Stimulated activated CD4-positive, alpha-beta T cell treated with anti-CD3 and anti-CD28 coated beads, Interleukin-12 subunit alpha, Interleukin-12 subunit beta, amount 100 ng/mL, for 48 hours (primary cell): ENCODE data around the gene MBOAT1.

ENCODE experiments used
- DNase-seq, 3 donors: peaks; one replicate each; pipeline ENCODE4 v3.0.0-alpha.2; 2020; ENCODE audit warnings: low read depth in 2 of 3, low spot score in 1 of 3

The MBOAT1 gene

DNA sequence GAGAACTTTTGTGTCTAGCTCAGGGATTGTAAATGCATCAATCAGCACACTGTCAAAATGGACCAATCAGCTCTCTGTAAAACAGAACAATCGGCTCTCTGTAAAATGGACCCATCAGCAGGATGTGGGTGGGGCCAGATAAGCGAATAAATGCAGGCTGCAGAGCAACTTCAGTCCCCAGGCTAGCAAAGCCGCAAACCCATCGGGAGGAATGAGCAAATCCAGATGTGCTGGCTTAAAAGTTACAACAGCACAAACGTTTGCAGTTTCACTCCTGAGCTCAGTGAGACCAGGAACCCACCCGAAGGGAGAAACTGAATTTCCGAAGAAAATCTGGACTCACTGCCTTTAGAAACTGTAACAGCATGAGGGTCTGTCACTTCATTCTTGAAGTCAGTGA is 21.9 kb upstream of the MBOAT1 start:
- DNase-seq, result no peak

DNA sequence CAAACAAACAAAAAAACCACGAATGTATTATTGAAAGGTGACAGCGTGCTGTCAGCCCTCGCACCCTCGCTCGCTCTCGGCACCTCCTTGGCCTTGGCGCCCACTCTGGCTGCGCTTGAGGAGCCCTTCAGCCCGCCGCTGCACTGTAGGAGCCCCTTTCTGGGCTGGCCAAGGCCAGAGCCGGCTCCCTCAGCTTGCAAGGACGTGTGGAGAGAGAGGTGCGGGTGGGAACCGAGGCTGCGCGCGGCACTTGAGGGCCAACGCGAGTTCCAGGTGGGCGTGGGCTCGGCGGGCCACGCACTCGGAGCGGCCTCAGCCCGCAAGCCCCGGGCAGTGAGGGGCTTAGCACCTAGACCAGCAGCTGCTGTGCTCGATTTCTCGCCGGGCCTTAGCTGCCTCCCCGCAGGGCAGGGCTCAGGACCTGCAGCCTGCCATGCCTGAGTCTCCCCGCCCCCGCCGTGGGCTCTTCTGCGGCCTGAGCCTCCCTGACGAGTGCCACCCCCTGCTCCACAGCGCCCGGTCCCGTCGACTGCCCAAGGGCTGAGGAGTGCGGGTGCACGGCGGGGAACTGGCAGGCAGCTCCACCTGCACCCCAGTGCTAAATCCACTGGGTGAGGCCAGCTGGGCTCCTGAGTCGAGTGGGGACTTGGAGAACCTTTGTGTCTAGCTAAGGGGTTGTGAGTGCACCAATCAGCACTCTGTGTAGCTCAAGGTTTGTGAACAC is 20.9 kb upstream of the MBOAT1 start:
- DNase-seq, result no peak

DNA sequence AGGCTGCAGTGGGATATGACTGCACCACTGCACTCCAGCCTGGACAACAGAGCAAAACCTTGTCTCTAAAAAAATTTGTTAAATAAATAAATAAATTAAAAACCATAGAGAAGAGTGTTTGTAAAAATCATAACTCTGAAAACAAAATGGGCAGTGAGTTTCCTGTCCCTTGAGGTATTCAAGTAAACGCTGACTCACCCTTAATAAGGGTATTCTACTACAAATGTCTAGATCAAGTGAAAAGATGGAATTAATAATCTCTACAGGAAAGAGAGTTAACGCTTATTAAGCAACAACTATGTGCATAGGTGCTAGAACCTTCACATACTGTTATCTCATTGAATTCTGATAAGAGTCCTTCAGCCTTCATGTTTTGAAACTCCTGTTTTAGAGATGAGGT is 19.9 kb upstream of the MBOAT1 start:
- DNase-seq, result no peak

DNA sequence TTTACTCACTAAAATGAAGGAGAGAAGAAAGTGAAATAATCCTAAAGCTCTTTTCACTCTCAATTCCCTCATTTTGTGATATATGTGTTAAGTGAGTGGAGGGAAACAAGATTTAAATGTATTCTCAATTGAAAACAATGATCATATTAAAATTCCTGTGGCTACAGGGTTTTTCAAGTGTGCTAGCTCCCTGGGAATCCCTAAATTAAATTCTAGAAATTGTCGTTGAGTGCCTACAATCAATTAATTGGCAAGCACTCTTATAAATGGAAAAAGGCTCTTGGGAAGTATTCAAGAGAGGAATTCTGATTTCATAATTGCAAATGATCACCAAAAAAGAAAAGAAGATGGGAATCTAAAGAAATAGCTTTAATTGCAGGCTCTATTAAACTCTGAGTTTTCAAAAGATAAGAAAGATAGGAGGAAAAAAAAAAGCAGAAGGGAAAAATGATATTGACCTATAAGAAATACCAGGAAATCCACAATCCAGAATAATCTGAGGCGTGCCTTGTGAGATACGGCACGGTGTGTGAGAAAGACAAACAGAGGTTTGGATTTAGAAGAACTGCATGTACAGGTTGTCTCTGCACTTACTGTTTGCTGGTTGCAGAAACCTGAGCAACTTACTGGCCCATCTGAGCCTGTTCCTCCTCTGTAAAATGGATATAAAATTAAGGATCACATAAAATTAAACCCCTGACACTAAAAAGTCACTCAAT is 18.3 kb upstream of the MBOAT1 start:
- DNase-seq, result no peak

DNA sequence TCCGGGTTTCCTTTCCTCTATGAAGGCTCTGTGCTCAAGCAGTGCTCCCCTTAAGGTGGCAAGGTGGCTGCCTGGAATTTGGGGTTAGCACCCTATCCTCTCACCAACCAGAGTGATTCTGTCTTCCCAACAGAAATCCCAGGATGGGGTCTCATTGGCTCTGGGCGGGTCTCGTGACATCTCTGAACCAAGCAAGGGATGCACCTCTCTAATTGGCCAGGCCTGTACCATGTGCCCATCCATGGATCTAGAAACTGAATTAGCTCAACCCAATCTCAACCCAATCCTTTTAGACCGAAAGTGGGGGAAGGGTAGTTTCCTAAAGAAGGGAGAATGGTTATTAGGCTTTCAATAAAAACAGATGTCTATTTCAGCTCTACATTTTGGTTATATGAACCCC is 17.6 kb upstream of the MBOAT1 start:
- no peak for DNase-seq

DNA sequence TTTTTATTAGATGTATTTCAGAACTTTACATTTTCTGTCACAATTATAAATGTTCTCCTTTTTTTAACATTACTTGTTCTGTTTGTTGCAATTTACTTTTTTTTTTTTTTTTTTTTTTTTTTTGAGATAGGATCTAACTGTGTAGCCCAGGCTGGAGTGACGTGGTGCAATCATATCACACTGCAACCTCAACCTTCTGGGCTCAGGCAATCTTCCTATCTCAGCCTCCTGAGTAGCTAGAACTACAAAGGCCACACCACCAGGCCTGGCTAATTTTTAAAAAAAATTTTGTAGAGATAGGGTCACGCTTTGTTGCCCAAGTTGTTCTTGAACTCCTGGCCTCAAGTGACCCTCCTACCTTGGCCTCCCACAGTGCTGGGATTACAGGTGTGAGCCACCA is 15.1 kb upstream of the MBOAT1 start:
- DNase-seq, result no peak

DNA sequence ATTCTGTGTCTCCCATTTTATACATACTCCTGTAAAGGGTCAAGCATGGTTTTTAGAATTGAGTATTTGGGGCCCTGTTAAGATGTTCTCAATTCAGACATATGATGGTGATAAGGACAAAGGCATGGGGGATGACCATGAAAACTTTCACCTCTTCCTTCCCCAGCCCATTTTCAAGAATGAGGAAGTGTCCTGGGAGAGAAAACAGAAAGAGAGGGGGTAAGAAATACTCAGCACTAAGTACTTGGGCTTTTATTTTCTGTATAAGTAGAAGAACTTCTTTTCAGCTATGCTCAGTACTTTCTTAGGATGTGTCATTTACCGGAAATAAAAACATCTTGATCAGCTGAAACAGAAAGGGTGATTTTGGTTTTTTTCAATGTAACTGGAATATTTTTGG is 10.9 kb upstream of the MBOAT1 start:
- DNase-seq, result no peak

DNA sequence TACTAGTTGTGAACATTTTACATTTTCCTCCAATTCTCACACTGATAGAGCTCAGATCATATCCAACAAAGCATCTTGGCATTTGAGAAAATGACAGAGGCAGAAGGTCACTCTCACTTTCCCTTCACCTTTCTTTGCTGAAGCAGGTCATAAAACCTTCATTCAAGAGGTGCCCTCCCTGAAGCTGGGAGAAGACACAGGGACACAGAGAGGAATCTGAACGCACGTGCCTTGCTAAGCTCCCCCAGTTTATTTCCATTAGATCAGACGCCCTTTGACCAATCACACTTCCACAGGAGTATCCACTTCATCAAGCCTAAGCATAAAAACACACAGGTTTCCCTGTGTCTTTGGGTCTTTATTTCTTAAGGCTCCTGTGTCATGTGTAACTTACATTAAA is 9.2 kb upstream of the MBOAT1 start:
- DNase-seq, result no peak

DNA sequence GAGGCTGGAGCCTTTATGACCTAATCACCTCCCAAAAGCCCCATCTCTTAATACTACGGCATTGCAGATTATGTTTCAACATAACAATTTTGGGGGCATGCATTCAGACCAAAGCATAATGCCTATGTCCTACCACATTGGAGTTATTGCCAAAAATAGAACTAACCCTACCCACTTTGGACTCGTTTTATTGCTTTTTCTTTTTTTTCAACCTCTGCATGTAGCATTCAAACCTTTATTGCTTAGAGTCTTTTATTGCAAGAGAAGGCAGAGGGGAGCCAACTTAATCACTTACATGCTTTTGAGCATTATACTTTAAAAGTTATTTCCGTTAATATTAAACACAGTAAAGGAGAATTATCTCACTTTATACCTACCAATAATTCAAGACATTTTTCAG is 8.1 kb upstream of the MBOAT1 start:
- DNase-seq, result no peak

DNA sequence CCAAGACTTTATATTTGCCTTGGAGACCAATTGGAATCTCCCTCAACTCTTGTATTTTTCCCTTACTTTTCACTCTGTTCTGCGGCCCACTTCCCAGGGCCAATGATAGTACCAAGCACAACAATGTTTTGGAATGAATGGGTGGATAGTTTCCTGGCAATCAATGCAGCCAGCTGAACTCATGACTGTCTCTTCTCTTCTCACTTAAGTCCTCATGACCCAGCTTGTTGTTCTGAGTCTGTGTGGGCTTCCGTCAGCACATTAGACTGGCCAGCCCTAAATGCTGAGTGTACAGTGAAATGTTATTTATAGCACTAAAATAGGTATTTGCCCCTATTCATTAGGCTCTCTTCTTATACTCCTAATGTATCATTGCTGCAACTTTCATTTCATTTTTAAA is 5.6 kb upstream of the MBOAT1 start:
- DNase-seq, result no peak

DNA sequence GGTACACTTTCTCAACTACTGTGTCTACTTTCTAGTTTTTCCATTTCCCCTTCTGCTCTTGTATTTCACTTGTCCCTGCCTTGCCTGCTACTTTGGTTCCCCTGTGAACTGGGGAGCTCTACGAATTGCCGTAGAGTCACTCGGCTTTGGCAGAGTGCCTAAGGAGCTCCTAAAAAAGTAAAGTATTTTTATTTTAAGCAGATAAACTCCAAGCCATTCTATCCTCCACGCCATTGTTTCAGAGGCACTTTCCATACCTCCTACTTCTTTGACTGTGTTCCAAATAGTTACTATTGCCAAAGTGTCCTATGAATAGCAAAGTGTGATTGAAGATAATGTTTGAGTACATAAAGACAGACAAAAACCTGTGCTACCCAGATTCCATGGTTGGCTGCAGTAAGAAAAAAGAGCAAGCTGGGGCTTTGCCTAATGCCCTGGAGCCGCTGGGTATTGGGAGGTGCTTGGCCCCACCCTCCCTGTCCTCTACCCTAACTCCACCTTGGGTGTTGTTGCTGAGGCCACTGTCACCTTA is 5.1 kb upstream of the MBOAT1 start:
- DNase-seq, result no peak

DNA sequence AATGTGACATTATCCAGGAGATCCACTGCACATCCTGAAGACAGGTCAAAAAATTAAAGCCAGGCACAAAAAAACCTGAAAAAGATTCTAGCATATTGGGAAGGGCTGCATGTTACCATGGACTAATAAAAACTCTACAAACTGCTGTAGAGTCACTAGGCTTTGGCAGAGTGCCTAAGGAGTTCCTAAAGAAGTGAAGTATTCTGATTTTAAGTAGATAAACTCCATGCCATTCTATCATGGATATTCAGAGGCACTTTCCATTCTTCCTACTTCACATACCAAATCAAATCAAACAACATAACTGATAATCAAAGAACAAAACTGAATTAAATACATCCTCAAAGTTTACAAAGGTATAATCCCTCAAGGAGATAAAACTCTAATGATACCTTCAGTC is 3.0 kb upstream of the MBOAT1 start:
- DNase-seq, result no peak

DNA sequence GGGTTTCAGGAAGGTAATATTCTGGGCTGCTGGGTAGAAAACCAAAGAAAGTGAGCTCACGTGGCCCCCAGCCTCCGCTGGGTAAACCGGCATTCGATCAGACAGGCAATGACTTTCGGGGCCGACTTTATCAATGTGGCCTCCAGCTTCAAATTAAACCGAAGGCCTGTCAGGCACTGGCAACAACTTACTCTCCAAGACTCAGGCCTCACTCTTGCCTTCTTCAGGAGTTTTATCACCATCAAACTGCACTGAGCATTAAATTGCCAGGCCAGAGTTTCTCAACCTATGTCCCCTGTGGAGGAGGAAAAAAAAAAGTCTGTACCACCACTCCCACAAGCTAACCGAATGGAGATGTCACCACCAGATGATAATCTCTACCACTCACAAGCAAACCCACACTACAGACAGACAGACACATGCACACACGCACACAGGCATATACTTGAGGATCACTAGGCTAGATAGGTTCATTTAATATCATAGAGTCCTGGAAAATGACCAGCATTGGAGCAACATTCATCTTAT is 1.1 kb upstream of the MBOAT1 start:
- no peak for DNase-seq

DNA sequence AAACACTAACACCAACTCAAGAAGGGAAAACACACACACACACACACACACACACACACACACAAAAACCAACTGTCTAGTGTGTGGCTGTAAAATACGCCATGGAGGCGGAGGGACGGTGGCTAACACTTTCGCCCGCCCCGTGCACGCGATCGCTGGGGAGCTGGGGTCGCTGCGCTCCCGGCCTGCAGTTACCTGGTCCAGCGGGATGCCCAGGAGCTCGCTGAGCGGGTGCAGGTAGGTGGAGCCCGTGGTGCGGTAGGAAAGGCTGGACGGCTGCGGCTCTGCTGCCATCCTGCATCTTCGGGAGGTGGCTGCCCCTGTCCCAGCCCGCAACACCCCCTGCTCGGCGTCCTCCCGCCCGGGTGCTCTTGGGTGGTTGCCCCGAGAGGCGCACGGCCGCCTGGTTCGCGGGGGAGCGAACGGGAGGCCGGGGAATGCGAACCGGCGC is 303 bp downstream of the MBOAT1 start:
- no peak for DNase-seq

DNA sequence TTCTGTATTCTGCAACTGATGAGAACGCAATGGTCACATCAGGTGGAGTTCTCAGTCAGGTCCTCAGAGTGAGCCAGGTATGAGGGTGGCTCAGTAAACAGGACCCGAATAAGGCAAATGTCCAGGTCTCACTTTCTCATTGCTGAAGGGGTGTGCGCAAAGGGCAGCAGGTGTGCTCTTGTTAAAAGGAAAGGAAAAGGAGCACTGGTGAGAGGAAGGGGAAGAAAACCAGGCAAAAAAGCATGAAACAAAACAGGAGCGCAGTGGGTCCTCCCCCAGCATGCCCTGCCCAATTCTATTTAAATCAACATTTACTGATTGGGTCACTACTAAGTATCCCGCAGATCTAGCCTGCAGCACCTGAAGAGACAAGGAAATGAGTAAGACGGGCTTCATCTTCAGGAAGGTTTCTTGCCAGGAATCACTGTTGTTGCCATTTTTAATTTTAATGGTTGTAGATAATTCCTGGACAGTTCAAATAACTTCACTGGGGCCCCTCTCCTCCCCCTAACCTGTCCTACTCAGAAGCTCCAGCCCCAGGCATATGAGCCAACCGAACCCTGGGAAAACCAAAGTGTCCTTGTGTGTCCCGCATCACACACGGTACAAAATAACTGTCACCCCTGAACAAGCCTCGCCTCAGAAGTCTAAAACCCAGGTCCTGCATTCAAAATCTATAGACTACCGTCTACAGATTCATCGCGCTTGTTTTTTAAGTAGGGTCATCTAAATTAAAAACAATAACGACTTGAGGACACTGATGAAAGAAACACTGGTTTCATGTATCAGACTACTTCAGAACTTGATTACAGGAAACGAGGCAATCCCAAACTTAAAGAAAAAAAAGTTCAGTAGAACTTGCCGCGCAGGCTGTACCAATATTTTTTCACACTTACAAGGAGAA is 980 bp downstream of the MBOAT1 start:
- no peak for DNase-seq

DNA sequence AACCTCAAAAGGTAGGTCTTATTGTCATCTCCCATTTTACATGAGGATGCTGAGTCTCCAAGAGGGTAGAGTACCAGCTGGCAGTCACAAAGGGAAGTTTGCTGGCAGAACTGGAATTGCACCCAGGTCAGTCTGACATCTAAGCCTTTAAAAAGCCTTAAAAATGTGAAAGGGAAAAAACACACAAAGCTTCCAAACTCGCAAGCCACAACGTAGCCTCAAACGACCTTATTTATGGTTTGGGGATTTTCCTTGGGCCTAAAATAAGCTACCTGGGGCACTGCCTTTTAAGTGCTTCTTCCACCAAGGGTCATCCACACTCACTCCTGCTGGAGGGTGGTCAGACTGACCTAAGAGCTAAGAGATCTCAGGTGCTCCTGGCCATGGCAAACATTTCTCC is 2.1 kb downstream of the MBOAT1 start:
- DNase-seq, result no peak

DNA sequence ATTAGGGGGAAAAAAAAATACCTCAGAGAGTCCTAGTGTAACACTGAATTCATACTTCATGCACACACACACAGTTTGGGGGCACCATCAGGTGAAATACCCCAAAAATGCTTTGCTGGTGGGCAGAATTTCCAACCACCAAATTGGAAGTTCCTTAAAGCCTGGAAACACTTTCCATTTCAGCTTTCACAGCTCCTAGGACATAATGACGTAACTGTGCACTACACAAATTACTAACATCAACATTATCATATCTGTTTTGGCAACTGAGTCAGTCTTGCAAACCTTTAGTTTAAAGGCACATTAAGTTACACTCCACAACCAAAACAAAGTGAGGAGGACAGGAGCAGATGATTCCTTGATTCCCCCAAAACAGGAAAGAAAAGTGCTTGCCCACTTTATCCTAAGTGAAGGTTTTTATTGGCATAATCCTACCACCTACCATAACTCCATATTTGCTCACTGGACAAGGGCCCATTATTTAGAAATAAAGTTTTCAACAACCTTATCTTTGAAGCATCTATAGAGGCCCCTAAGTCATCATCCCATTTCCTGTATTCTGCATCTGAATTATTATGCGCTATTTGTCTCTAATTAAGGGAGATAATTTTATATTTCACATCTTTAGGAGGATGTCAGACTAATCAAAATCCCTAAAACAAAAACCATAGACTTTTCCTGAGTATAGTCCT is 3.4 kb downstream of the MBOAT1 start:
- no peak for DNase-seq

DNA sequence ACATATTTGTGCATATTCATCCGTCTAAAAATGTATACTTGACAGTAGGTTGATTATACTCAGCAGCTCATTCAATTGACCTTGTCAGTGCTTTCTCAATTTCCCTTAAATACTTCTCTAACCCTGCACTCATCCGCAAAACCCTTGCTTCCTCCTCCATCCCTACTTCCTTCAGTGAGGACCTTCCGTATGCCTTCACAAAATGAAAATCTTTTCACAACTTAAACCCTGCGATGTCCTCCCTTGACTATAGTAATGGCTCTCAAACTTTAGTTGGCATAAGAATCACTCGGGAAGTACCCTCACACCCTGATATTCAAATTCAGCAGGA is 5.2 kb downstream of the MBOAT1 start:
- no peak for DNase-seq

DNA sequence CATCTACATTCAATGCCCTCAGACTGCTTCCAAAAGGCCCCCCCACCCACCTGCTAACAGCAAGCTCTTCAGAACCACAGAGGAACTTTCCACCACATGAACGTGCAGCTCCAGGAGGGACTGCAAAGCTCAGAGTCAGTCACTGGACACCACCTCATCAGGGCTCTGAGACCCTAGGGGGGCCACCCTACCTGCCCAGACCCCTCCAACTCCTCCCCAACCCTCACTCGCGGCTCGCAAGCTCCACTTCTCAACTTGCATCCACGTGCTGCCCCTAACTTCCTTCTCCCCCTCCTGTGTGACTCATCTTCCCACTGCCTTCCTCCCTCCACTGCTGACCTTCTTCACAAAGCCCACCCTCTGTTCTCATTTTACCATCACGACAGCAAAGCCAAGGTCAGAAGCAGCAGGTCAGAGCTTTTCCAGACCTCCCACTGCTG is 6.5 kb downstream of the MBOAT1 start:
- DNase-seq, result no peak

DNA sequence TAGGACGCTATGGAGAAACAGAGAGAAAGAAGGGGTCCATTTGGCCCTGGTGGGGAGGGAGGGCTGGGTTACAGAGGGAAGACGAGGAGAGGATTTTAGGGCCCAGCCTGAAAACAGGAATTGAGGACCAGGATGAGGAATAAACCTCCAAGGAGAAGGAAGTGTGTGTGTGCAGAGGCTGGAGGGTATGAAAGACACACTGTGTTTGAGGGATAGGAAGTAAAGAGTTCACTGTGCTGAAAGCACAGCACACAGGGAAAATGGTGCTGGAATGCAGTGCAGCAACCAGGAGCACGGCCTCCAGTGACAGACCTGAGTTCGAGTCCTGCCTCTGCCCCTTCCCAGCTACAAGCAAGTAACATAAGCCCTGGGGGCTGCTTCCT is 7.8 kb downstream of the MBOAT1 start:
- DNase-seq, result no peak
